CD4-positive, alpha-beta T cell treated with Interleukin-6 at 100 ng/mL for 8 hours (primary cell): ENCODE results near the gene DTNB.

ENCODE experiments used
- DNase-seq: peaks from one replicate; pipeline ENCODE4 v3.0.0-alpha.2; 2020; ENCODE audit warnings: mixed read lengths, low spot score

DTNB gene

DNA sequence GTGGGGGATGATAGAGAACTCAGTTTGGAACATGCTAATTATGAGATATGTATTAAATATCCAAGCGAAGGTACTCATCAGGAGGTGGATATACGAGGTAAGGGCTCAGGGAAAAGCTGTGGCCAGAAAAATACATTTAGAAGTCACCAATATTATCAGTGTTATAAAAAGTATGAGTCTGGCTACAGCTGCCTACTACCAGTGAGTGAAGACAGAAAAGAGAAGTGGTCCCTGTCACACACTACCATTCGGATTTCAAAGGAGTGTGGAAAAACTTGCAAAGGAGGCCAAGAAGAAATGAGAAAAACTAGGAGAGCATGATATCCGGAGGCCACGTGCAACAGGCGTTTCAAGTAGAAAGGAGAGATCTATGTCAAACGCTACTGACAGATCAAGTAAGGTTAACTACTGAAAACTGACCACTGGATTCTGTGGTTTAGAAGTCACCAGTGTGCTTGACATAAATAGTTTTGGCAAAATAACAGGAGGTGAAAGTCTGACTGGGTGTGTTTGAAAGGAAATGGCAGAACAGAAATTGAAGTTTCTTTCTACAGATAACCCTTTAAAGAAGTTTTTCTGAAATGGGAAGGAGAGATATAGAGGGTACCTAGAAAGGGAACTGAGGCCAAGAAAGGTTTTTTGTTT, 213.0 kb downstream of the DTNB start:
- DNase-seq: no peak

DNA sequence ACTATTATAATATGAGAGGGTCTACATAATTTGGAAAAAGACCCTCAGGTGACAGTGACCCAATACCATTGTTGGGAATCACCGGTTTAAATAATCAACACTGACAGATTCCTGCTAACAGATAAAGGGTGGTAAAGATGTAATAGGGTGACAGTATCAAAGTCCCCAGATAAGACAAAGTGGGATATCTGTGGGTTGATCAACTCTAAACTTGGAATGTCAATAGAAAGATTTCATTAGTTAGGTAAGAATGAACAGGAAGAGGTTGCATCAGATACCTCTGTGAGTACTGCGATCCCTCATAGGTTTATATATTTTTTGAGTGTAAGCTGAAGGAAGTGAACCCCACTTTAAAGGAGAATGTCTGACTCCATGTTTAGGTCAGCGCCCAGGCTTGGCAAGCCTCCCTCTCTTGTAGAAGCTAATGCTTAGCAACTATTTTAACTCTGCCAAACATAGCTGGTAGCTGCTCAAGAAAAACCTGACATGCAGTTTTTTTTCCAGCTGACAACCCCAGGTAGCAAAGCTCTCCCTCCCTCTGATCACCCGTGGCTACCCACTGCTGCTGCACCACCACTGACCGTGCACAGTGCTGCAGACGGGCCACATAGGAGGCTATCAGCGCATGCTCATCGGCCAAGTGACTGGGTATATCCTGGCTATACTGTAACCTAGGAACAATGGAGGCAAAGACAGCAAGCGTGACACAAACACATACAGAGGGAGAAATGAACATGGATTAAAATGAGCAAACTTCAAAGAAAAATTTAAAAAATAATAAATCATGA, 218.4 kb downstream of the DTNB start:
- DNase-seq: no peak

DNA sequence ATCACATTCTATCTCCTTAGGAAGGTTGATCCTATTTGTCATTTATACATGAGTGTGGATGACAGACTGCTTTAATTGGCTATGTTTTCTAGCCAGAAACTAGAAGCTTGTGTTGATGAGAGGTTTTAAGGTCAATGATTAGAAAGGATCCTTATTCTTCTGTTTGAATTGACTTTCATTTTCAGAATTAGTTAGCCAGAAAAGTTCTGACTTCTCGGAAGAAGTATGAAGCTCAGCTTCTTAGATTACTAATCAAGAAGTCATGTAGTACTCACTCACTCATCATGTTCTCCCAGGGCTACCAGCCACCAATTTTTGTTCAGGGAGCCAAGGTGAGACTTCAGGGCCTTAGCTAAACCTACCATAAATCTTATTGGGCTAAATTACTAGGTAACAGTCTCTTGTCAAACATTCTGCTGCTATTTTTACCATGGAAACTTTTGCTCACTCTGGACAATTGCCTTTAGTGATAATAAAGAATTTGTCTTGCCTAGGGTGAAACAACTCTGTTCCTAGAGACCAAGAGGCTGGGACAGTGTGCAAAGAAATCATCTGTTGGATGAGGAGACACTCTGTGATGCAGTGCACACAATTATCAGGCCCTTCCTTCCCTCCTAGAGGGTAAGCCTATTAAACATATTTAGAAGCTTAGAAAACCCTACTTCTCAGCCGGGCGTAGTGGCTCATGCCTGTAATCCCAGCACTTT, 220.0 kb downstream of the DTNB start:
- no peak for DNase-seq

DNA sequence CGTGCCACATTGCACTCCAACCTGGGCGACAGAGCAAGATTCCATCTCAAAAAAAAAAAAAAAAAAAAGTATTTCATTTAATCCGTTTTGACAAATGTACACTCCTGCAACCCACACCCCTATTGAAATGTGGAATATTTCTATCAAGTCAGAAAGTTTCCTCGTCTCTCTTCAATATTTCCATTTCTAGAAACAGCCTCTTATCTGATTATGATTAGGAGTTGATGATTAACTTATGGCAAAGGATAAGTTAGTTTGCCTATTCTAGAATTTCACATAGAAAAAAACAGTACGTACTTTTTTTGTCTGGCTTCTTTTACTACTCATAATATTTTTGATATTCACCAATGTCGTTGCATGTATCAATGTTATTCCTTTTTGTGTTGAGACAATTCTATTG, 224.6 kb downstream of the DTNB start:
- DNase-seq: no peak

DNA sequence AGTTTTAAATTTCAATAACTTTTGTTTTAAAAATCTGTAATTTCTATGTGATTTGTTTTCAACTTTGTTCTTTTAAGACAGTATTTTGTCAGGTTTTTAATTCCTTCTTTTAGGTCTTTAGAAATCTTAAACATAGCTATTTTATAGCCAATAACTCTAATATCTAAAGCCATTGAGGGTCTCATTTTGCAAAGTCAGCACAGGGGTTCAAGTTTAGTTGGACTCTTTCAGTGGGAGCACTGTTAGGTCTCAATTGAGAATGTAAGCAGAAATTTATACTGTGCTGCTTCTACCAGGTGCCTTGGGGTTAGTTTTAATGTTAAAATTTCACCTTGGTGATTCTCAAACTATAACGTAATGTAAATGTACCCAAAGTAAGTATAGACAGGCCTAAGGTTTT, 226.4 kb downstream of the DTNB start:
- no peak for DNase-seq

DNA sequence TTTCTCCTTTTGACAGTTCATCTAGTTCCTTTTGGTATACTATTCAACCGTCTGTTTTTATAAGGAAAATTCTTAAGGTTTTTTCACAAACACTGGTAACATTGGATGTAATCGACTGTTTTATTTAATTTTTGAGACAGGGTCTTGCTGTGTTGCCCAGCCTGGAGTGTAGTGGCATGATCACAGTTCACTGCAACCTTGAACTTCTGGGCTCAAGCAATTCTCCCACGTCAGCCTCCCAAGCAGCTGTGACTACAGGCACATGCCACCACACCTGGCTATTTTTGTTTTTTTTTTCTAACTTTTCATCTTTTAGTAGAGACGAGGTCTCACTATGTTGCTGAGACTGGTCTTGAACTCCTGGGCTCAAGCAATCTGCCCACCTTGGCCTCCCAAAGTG, 227.3 kb downstream of the DTNB start:
- no peak for DNase-seq

DNA sequence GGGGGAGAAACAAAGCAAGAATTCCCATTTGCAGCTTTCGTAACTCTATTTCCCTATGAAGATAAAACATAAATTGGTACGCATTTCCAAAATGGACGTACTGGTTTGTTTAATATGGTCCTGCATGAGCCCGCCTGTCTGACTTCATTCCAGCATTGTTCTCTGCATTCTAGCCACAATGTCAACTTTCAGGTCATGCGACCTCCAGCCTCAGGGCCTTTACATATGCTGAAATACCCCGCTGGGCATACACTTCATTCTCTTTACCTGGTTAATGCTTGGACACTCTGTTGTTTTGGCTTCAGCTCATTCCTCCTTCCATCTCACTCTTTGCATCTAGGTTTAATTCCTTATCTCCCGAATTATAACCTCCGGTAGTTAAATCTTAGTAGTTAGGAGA, 227.9 kb downstream of the DTNB start:
- DNase-seq: no peak

DNA sequence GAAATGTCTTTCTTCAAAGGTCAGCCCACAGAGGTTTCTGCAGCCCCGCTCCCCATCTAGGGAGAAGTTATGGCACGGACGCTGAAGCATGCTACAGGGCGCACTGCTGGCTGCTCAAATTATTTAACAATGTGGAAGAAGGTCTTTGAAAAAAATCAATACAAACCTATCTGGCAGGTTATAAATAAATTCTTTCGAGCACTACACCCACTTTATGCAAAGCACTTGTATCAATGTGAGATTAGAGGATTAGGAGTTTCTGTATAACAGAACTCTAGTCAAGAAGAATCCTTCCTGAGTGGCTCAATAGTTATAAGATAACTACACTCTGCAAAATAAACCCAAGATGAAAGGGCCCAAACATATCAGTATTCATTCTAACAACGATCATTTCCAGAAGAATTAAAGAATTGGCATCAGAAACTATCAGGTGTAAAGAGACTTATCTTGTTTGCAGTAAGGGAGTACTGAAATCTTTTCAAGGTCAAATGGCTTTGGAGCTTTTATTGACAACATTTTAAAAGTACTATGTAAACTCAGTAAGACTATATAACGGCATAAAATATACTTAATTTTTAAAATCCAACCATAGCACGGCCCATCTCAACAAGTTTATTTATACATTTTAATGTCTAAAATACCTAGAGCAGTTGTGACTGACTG, 228.6 kb downstream of the DTNB start:
- DNase-seq: no peak

DNA sequence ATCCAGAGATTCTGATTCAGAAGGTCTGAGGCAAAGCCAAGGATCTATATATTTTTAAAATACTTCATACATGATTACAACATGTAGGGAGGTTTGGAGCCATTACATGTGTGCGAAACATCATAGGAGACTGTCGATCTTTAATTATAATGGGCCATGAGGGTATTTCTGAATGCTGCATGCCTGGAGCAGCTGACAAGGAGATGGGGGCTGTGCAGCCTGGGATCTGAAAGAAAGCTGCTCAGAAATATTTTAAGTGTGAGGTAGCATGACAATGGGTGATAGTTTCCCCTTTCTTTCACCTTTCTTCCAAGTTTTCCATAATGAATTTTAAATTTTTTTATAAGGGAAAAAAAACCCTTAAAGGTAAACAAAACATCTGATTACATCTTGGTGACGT, 229.6 kb downstream of the DTNB start:
- DNase-seq: no peak

DNA sequence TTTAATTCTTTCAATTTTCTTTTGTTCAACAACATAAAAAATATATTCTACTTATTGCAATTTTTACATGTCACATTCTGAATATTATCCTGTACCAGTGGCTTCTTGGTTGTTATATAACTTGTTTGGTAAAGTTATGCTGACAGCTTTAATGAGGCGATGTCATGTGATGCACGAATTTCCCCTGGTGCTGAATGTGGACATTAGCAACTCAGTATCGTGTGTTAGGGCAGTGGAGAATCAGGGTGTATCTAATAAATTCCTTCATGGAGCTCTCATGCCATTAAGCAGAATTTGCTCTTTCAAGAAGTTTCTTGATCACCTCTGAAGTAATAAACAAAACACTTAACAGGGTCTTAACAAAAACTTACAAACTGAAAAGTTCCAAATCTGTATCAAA, 232.0 kb downstream of the DTNB start:
- no peak for DNase-seq

DNA sequence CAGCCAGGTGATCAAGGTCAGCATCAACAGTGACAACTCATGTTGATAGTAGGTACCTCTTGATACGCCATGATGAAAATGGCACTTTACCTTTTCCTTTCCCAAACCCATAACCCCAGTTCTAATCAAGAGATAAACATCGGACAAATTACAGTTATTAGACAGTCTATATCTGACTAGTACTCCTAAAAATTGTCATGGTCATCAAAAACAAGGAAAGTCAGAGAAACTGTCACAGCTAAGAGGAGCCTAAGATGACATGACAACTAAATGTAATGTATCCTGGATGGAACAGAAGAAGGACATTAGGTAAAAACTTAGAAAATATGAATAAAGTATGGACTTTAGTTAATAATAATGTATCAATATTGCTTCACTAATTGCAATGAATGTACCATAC, 234.6 kb downstream of the DTNB start:
- no peak for DNase-seq

DNA sequence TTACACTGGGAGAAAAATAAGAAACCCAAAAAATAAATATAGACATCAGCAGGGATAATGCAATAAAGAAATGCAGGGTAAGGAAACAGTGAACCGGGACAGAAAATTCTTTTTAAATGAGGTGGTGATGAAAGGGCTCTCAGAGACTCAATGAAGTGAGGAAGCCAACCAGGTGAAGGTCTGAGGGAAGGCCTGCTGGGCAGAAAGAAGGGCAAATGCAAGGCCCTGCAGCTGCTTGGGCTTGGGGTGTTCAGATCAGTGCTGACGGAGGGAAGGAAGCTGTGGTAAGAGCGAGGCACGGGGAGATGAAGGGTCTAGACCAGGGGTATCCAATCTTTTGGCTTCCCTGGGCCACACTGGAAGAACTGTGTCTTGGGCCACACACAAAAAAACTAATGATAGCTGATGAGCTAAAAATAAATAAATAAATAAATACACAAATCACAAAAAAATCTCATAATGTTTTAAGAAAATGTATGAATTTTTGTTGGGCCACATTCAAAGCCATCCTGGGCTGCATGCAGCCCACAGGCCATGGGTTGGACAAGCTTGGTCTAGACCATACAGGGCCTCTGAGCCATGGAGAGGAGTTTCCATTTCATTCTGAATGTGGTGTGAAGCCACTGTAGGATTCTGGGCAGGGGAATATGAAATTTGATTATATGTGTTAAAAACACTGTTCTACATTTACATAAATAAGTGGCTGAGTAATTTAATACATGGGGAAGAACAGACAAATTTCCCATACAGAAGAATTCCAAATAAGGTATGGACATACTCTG, 235.3 kb downstream of the DTNB start:
- no peak for DNase-seq

DNA sequence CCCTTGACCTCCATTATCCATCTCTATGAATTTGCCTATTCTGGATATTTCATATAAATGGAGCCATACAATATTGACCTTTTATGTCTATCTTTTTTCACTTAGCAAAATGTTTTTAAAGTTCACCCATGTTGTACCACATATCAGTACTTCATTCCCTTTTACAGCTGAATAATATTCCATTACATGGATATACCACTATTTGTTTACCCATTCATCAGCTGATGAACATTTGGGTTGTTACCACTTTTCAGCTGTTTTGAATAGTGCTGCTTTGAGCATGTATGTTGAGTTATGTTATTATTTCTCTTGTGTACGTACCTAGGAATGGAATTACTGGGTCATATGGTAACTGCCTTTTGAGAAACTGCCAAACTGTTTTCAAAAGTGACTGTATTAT, 238.0 kb downstream of the DTNB start:
- DNase-seq: no peak

DNA sequence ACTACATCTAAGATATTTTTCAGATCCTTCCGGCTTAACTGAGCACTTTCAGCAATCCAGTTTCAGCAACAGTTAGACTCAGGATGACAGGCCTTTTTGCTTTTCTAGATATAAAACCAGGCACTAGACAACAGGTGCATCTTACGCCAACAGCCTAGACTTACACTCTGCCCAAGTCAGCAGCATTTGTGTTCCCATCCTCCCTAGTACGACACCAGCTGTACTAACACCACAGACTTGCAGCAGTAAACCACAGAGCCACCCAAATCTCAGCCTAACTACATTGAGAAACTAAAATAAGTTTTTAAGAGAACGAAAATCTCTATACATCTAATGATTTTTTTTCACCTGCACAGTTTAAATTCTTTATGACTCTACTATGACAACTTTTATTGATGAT, 241.8 kb downstream of the DTNB start:
- no peak for DNase-seq

DNA sequence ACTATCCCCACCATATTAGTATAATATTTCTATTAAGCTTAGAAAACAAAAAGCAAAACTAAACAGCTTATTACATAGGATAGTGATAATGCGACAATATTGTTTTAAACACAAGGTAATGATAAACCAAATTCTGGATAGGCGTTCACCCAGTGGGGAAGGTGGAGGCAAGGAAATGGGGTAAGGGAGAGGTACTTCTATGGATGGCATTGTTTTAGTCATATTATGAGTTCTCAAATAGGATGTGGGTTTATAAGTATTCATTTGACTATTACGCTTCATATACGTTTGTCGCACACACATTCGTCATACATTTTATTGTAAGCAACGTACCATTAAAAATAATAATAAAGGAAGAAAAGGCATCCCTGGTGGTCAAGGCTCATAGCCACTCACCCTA, 242.8 kb downstream of the DTNB start:
- no peak for DNase-seq

DNA sequence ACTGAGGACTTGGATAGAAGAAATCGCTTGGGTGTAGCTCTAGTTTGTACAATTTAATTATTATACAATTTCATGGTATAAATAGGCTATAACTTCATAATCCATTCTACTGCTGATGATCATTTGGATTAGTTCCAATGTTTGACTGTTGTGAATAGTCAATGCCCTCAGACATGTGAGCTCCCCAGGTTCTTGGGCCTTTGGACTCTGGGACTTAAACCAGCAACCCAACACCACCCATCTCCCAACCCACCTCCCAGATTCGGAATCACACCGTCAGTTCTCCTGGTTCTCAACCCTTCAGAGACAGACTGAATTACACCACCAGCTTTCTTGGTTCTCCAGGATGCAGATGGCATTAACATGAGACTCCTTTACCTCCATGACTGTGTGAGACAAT, 247.1 kb downstream of the DTNB start:
- no peak for DNase-seq

DNA sequence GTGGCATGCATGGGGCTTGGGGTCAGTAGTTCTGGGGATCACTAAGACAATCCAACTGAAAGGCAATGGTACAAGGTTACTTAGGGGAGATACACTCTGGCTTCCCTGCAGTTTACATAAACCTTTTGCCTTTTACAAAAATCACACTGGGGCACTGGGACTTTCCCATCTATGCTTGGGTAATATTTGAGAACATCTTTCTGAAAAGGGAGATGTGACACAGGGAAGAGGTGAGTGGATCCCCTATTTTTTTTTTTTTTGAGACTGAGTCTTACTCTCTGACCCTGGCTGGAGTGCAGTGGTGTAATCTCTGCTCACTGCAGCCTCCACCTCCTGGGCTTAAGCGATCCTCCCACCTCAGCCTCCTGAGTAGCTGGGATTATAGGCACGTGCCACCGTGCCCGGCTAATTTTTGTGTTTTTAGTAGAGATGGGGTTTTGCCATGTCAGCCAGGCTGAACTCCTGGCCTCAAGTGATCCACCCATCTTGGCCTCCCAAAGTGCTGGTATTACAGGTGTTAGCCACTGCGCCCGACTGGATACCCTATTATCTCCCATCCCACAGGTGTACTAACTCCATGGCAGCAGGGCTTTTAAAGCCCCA, 248.8 kb downstream of the DTNB start:
- DNase-seq: no peak

DNA sequence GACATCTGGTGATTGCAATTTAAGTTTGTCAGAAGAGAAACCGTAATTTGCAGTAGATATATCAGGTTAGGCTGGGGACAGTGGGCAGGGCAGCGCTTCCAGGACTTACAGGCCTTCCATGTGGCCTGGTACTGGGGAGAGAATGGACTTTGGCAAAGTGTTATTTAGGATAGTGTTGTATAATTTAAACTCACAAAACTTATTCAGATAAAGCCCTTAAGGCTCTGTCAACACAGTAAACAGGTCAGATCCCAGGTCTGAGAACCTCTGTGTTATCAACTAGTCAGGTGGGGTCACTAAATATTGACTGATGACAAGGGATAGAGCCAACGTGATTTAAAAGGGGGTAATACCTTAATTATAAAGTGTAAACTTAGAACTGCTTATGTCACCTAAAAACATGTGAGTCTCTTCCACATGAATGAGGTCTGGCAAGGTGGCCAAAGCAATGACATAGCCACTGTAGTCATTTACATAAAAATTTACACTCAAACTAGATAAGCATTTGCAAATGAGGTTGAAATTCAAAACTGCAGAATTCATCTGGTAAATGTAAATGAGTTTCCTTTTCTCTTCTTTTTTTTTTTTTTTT, 251.5 kb downstream of the DTNB start:
- DNase-seq: no peak

DNA sequence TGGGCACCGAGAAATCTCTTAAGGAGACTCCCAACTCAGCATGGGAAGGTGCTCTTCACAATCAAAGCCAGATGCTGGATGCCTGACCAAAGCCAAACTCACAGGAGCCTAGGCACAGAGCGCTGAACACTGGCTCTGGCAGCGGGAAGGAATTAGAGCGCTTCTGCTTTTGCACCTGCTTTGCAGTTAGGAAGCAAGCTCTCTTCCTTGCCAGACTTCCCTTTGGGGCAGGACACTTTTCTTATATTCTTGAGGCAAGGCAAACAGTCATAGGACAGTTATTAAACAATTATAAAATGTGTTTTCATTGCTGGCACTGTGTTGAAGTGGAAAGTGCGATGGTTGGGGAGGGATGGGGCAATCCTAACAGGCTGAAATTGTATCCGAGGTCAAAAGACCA, 252.1 kb downstream of the DTNB start:
- no peak for DNase-seq

DNA sequence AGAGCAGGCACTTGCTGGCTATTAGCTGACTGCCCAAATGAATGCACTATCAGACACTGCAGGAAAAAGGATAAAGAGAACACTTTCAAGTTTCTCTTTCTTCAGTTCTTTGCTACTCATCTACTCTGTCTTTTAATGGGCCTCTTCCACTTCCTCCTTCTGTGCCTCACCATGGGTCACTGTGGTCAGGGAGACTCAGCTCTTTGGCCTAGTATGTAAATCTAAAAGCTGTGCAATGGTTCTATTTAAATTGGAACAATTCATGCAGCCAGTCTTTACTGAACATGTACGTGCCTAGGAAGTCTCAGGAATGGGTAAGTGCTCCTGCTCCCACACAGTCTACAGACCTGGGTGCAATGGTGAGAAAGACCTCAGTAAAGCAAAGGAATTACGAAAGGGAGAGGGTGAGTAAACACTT, 252.5 kb downstream of the DTNB start:
- no peak for DNase-seq

DNA sequence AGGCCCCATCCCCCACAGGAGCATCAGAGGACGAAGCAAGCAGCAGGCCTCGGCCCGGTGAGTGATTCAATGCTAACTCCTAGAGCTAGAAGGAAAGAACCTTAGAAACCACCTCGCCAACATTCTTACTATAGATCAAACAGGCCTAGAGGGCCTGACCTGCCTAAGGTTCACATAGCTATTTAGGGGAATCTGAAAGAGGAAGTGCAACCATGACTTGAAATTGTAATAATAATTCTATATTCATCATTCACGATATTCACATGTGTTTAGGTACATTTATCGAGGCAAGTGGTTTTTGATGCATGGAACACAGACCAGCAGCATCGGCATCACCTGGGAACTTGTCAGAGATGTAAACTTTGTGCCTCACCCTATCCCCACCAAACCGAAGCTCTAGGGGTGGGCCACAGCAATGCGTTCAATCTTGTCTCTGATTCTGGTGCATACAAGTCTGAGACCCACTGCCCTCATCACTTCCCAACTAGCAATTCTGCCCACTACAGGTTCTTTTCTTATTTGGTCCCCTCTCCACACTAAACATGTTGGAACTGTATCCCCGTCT, 253.6 kb downstream of the DTNB start:
- no peak for DNase-seq
